Tibial nerve (tissue), 4 donors: ENCODE measurements around the gene SMAP1.

Source experiments
- CTCF ChIP-seq, 5 experiments: fragments of 200-600 bp in 3 of 5; fragments of 450-650 bp in 2 of 5; sonication (generic) in 3 of 5; IDR thresholded peaks; one replicate each; pipeline ENCODE4 v1.5.1; 2016 to 2019; ENCODE audit warnings: antibody characterized with exemption in 5 of 5, mild to moderate bottlenecking in 3 of 5, moderate library complexity in 2 of 5
- EP300 ChIP-seq, 2 donors: sonication (generic); formaldehyde crosslinking; IDR thresholded peaks; one replicate each; pipeline ENCODE4 v1.6.1; 2017; ENCODE audit warnings: antibody characterized with exemption in 2 of 2, mild to moderate bottlenecking in 1 of 2
- POLR2A ChIP-seq, 2 donors: fragments of 450-650 bp; IDR thresholded peaks; one replicate each; pipeline ENCODE4 v1.6.1; 2017; ENCODE audit warnings: antibody characterized with exemption in 2 of 2, mild to moderate bottlenecking in 2 of 2, moderate library complexity in 2 of 2

- TF ChIP-seq CTCF (IDR thresholded peaks at IDR 0.05): no peak
- TF ChIP-seq POLR2A (IDR thresholded peaks at IDR 0.05): no peak
- no peak for TF ChIP-seq EP300 (IDR thresholded peaks at IDR 0.05)
These were observed 112.3 kb downstream of the SMAP1 start for GRCh38 chr6:70779934-70780333.
